HK-2 (cell line): ENCODE measurements around the gene ETFDH.
"Not testable (repeated sequence)": the region's sequence is repeated elsewhere in the genome, so short reads cannot be mapped to it uniquely, and the experiment has no call there.

Experiments
- DNase-seq: peaks from one replicate; pipeline ENCODE4 v3.0.0-alpha.2; 2018; ENCODE audit not compliant: unreplicated experiment

Gene ETFDH

DNA sequence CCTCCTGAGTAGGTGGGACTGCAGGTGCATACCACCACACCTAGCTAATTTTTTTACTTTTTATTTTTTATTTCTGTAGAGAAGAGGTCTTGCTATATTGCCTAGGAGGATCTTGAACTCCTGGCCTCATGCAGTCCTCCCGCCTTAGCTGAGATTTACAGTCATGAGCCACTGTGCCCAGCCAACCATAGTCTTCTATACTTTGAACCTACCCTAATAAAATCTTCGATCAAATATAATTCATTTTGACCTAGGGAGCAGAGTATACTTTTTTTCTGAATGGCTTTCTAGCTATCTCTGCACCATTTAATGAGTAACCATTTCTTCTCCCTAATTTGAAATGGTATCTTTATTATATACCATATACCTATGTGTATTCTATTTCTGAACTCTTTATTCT lies 6.7 kb downstream of the ETFDH start:
- no peak for DNase-seq

DNA sequence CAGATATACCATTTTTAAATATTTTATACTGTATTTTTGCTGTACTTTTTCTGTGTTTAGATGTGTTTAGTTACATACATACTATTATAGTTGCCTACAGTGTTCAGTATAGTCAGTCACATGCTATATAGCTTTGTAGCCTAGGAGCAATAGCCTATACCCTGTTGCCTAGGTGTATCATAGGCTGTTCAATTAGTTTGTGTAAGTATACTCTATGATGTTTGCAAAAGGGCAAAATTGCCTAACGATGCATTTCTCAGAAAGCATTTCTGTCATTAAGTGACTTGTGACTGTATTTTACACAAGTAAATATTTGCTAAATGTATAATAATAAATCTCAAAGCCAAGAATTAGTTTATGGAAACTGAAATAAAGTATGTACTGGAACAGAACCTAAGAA lies 9.5 kb downstream of the ETFDH start:
- no peak for DNase-seq

DNA sequence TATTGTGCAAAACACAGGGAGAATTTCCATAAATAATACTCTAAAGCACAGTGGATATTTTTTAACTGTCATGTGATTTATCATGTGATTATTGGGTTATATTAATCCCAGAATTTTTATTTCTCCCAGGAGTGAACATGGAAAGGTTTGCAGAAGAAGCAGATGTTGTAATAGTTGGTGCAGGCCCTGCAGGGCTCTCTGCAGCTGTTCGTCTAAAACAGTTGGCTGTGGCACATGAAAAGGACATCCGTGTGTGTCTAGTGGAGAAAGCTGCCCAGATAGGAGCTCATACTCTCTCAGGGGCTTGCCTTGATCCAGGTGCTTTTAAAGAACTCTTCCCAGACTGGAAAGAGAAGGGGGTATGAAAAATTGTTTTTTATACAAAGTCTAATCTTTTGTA lies 10.0 kb downstream of the ETFDH start:
- DNase-seq: no peak

DNA sequence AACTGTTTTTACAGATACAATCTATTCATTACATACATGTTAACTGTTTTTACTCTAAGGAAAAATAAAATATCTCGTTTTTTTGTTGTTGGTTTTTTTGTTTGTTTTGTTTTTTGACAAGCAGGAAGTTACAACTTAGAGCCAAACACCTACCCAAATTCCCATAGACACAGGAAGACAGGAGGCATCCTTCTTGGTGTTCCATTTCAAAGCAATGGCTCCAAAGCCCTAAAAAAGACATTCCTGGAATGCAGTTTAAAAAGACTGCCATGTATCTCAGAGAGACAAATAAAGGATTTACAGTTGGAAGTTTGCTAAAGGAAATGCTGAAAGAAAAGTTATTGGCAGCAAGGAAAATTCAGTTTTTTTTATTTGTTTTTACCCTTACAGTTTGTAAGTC lies 16.7 kb downstream of the ETFDH start:
- no peak for DNase-seq

DNA sequence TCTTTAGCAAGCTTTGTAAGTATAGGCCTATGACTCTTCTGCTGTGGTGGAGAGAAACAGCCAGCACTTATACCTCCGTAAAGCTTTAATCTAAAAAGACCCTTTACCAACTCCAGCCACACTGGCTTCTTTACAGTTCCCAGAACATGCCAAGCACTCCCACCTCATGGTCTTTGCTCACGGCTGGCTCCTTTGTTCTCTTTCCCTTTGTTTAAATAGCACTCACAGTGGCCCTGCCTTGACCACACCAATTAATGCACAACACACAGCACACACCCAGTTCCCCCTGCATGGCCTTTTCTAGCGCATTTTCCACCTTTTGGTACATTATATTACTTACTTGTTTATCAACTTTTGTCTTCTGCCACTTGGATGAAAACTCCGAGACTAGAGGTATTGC lies 32.2 kb downstream of the ETFDH start:
- DNase-seq: no peak

DNA sequence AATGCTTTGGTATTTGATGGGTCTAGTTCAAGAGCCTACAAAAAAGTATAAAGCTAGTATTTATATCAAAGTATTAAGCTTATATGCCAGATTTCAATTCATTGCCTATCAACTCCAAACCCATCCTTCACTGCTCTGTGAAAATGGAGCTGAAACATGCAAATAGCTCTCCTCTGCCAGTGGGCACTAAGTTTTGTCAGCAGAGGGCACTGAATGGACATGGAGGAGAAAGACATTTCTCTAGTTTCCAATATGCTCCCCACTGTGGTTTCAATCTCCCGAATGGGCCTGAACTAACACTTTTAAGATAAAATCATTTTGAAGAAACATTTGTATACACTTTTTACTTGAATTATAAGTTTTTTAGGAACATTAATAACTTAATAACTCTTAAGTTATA lies 38.7 kb downstream of the ETFDH start:
- DNase-seq: no peak

DNA sequence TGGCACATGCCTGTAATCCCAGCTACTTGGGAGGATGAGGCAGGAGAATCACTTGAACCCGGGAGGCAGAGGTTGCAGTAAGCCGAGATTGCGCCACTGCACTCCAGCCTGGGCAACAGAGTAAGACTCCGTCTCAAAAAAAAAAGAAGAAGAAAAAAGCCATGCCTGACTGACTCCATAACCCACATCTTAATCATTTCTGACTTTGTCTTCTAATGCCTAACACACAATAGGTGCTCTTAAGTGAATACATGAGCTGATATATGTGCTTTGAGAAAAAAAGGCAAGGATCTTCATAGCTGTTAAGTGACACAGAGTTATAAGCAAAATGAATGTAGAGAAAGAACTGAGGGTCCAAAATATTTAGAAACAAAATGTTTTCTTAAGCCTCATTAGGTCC lies 40.5 kb downstream of the ETFDH start:
- DNase-seq: not testable (repeated sequence)

DNA sequence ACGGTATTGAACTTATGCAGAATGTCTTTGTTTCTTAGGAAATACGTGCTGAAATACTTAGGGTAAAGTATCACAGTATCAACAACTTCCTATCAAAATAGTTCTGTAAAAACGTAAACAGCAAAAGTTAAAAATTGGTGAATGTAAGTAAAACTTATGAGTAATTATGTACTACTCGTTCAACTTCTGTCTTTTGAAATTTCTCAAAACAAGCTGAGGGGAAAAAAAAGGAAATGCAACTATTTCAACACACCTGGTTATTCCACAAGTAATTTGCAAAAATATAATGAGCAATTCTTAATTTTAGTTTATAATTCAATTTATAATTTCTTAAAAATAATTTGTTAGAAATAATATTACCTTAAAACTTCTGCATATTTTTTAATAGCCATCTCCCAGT lies 42.8 kb downstream of the ETFDH start:
- DNase-seq: no peak

DNA sequence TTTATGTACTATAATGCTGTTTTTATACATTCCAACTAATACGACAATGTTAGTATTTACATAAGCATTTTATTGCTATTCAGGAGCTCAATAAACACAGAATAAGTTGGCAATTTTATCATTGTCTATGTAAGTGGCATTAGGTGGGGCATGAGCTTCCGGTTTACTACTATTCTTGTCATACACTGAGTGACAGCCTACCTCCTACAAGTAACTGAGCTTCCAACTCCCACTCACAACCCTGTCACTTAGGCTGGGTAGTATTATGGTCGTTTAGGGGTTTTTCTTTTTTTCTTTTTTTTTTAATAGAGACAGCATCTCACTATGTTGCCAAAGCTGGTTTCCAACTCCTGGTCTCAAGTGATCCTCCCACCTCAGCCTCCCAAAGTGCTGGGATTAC lies 43.7 kb downstream of the ETFDH start:
- no peak for DNase-seq

DNA sequence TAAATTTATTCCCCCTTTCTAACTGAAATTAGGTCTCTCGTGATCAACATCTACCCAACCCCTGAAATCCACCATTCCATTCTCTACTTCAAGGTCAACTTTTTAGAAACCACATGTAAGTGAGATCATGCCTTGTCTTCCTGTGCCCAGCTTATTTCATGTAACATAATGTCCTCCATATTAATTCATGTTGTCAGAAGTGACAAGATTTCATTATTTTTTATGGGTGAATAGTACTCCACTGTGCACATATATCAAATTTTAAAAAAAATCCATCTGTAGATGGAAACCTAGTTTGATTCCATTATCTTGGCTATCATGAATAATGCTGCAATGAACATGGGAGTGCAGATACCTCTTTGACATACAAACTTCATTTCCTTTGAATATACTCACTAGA lies 49.6 kb downstream of the ETFDH start:
- DNase-seq: no peak

DNA sequence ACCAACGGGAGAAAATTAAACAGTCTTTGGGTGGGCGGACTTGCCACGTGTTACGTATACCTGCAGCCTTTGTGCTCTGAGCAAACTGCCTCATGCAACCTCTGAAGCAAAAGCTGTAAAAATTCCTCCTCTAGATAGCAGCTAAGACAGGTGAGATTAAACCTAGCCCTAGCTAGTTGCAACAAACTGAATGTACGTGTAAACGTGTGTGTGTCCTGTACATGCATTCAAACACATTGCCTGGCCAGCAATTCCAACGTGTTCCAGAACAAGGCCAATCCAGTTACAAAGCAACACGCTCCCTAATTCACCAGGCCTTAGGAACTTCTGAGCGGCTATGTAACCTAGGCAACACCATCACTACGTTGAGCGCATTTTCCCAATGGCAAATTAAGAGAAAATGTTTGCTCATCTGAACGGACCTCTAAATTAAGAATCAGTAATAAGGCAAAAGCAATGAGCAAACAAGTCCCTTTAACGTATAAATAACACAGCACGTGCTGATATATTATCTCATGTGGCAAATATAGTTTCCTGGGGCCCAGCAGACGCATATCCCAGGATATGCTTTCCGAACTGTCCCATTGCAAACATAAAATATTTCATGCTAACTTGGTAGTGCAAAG lies 50.3 kb downstream of the ETFDH start:
- DNase-seq: peak; percentile 13

DNA sequence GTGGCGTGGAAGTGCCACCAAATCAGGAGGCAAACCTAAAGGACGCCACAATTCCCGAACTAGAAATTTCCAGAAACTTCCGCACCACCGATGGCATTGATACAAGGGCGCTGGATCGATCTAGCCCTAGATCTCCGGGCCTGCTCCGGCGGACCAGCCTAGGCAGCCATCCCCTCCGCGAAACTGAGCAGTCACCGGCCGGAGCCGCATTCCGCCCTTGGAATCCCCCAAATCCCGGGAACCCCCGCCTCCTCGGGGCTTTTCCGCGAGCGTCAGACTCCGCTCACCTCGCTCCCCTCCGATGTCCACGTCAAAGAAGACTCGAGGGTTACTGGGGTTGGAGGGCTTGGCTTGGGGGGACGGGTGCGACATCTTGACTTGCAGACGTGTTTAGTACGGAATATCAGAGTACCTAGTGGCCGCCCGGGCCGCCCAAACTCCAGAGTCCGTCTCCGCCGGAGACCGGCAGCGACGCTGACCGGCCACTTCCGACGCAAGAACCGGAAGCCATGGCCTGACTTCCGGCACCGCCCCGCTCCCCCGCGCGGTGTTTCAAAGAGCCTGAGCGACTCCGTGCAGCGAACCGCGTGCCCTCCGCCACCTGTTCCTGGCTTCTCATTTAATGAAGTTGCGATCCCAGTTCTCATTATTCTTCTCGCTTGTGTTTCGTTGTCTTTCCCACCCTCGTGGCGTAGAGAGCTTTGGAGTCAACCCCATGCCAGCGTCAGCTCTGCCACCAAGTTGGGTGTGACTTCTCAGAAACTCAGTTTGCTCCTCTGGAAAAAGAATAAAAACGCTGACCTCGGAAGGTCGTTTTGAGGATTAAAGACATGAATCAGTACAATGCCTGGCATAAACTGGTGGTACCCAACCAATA lies 51.1 kb downstream of the ETFDH start, which contains the start of gene PPID:
Gene PPID (minus strand): TSS at position 480 of the 877 bp plus-strand sequence. CDS start 108 bp downstream, at position 372.
- DNase-seq: peak; percentile 87

DNA sequence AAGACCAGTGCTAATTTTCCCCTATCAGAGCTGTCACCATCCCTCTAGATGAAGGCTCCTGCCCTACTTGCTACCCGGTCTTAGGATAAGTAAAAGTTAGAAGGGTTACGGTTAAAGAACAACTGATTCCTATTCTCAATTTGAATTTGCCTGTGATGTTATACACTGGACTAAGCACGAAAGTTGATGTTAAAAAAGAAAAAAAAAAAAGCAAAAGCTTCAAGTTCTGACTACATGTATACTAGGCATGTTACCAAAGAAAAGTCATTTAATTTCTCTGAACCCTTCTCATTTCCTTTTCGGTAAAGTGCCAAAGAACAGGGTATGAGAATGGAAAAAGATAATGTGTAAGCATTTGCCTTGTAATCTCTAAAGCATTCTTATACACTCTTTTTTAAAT lies 52.5 kb downstream of the ETFDH start:
- no peak for DNase-seq

DNA sequence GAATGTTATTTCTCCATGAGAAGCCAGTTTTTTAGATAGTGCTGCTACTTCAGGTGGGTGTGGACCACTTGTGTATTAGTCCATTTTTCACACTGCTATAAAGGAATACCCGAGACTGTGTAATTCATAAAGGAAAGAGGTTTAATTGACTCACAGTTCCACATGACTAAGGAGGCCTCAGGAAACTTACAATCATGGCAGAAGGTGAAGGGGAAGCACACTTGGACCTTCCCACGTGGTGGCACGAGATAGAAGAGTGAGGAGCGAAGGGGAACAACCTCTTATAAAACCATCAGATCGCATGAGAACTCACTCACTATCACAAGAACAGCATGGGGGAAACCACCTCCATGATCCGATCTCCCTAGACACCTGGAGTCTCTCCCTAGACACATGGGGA lies 54.5 kb downstream of the ETFDH start:
- no peak for DNase-seq

DNA sequence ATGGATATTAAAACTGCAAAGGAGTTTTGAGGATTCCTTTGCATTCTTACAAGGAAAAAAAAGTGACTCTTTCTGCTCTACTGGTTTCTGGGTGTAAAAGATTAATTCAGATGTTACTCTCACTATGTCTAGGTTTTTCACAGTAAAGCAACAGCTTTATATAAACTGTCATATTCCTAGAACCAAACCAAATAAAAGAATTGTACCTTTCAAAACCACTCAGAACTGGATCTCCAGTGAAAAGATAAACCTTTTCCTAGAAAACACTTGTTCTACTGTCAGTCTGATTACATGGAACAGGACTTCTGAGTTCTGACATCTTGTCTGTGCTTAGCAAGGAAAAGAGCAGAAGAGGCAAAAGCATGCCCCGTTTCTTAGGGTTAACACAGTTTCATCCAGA lies 56.1 kb downstream of the ETFDH start:
- DNase-seq: no peak

DNA sequence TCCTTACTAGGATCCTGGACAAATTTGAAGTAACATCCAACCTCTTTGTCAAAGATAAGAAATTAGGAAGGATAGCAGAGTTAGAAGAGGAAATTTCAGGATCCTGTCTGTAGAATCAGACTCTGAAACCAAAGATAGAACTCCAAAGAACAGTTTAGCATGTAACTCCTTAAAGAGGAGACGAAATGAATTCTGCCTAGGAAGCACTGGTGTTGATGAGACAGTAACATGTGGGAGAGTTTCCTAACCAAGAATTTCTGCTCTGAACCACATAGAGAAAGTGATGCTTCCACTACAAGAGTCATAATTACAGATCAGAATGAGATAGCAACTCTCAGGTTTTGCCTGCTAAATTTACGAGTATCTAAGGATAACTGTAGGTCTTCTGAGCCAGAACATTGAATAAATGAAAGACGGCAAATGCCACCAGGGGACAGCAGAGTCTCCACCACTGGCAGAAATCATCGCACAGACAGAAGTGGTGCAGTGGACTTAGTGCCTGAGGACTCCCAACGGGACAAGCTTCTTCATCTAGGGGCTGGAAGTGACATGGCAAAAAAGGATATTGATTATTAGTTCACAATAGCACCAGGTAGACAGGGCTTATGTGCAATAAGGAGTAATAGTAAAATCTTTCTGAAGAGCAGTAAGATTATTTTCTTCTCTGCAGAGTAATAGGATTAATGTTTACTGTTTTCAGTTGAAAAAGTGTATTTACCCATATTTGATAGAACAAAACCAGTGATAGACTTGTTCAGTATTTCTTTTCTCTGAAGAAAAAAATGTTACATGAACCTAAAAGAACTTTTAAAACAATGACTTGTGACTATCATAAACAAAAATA lies 57.8 kb downstream of the ETFDH start:
- peak; percentile 27 for DNase-seq

DNA sequence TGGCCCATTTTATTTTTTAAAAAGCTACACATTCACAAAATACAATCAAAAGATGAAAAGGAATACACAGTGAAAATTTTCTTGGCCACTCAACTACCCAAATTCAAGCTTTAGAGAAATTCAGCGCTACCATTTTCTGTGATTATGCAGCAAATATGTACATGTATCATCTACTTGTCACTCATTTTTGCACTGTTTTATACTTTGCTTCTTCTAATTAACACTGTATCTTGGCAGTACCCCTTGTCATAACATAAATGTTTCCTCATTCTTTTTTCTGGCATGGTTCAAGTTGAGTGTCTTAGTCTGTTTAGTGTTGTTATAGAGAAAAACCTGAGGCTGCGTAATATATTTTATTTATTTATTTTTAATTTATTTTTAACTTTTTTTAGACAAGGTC lies 66.8 kb downstream of the ETFDH start:
- DNase-seq: no peak

DNA sequence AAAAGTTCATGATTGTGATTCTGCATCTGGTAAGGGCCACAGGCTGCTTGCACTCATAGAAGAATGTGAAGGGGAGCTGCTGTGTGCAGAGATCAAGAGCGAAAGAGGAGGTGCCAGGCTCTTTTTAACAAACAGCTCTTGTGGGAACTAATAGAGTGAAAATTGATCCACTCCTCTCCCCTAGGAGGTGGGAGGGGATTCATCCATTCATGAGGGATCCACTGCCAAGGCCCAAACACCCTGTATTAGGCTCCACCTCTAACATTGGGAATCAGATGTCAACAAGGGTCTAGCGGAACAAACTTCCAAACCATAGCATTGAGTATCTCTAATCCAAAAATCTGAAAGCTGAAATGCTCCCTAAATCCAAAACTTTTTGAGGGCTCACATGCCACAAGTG lies 67.5 kb downstream of the ETFDH start:
- no peak for DNase-seq

DNA sequence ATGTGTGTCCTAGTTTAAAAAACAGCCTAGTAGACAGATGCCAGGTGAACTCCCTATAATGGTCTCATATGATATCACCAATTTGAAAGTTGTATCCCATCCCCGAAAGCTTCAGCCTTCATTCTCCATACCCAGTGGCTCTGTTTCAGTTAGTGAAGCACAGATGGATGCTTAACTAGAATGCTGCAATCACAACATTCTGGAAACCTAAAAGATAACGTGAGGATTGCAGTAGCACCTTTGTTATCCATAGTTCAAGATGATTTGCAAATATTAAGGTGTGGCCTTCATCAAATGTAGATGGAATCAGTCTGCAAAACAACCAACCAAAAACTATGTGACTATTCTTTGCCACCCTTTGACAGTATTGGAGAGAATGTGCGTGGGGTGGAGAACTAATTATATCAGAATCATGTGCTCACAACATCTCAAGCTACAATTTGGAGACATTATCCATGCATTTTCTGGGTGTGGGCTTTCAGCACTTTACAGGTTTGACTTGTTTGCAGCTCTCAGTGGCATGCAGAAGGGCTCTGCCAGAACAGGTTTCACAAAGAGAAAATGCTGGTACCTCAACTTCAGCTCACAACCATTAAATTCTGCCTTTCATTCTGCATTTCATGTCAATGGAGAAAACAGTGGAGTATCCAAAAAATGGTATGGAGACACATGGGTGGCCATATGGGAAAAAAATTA lies 69.4 kb downstream of the ETFDH start:
- no peak for DNase-seq

DNA sequence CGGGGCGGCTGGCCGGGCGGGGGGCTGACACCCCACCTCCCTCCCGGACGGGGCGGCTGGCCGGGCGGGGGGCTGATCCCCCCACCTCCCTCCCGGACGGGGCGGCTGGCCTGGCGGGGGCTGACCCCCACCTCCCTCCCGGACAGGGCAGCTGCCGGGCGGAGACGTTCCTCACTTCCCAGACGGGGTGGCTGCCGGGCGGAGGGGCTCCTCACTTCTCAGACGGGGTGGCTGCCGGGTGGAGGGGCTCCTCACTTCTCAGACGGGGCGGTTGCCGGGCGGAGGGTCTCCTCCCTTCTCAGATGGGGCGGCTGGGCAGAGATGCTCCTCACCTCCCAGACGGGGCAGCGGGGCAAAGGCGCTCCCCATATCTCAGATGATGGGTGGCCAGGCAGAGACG lies 74.4 kb downstream of the ETFDH start:
- not testable (repeated sequence) for DNase-seq

DNA sequence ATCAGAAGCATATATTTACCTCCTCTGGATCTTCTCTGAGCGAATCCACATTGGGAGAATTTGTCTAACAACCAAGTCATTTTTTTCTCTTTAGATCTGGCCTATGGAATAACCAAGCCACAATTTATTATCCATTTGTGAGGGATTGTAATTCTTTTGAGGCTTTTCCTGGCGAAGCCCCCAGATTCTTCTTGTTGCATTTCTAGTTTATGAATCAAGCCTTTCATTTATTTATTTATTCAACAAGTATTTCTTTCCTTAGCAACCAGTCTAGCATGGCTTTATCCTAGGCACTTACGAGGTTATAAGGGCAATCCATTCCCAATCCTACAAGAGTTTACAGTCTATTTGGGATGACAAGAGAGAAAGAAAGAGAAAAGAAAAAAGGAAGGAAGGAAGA lies 78.3 kb downstream of the ETFDH start:
- DNase-seq: no peak
